K562 (cell line): ENCODE results near the gene IL1RAPL2. TPM values are rescaled to one million over a fixed set of nuclear protein-coding genes. Genes with fewer than 3 reads are reported as not detected.

Source experiments
- ATAC-seq: fragments of 200-7000 bp; cut with Tn5 transposase; 3 replicates; pipeline ENCODE4 v1.9.1; 2020; ENCODE audit warnings: moderate library complexity
- BruUV-seq: library from RNA; stranded (reverse); fragments of 400-500 nt; replicated peaks from 2 replicates; lab custom pipeline; 2021; lab: Mats Ljungman, UMichigan
- CTCF ChIA-PET: fragments of 300-600 bp; formaldehyde crosslinking; extraction: SDS; loops from one replicate; lab custom pipeline; 2021; ENCODE audit warnings: low intra/inter-chr PET ratio; lab: Yijun Ruan, JAX
- POLR2A ChIA-PET: fragments of 300-600, 350-650 bp; sonication (Branson Sonifier 250); formaldehyde crosslinking; extraction: SDS; loops from one replicate; lab custom pipeline; 2021; ENCODE audit warnings: antibody characterized with exemption, inconsistent platforms; lab: Yijun Ruan, JAX
- DNase-seq, 4 experiments: peaks; one replicate each; pipeline versions ENCODE4 v3.0.0 to v3.0.0-alpha.2; 2011 to 2018; ENCODE audit warnings: low spot score in 3 of 4, mixed read lengths in 3 of 4; ENCODE audit errors: extremely low read depth in 1 of 4
- FAIRE-seq: peaks from 2 replicates; lab custom pipeline; 2011; peaks lifted over from hg19 to GRCh38; lab: Jason Lieb, UNC
- H2AFZ ChIP-seq: 2 replicates; pipeline ENCODE4 v1.6.0; 2011; ENCODE audit warnings: low read depth, low read length, control low read depth, inconsistent platforms
- H3K27ac ChIP-seq: fragments of 200-600 bp; 3 replicates; pipeline ENCODE4 v1.8.0; 2011; ENCODE audit warnings: low read depth, mild to moderate bottlenecking, control low read depth, inconsistent platforms, low read length, moderate library complexity, mixed read lengths; ENCODE audit errors: extremely low read depth
- H3K27me3 ChIP-seq, 2 experiments: fragments of 300-600 bp in 1 of 2; 2 replicates in 1 of 2; 3 replicates in 1 of 2; pipeline versions ENCODE4 v1.6.0 to v1.8.0; 2011; ENCODE audit warnings: inconsistent platforms in 2 of 2, low read length in 2 of 2, mild to moderate bottlenecking in 1 of 2, mixed read lengths in 1 of 2, moderate library complexity in 1 of 2; ENCODE audit not compliant: control insufficient read depth in 2 of 2, insufficient read depth in 2 of 2
- H3K36me3 ChIP-seq: fragments of 300-600 bp; 3 replicates; pipeline ENCODE4 v1.8.0; 2011; ENCODE audit warnings: mild to moderate bottlenecking, low read length, inconsistent platforms; ENCODE audit not compliant: control insufficient read depth, insufficient read depth
- H3K4me1 ChIP-seq, 2 experiments: fragments of 200-600 bp in 1 of 2; replicated peaks in 1 of 2; 2 replicates in 1 of 2; 3 replicates in 1 of 2; pipeline versions ENCODE4 v1.5.1 to v1.8.0; 2011; ENCODE audit warnings: inconsistent platforms in 2 of 2, low read length in 2 of 2, mild to moderate bottlenecking in 1 of 2, mixed read lengths in 1 of 2, moderate library complexity in 1 of 2; ENCODE audit not compliant: control insufficient read depth in 2 of 2, insufficient read depth in 2 of 2
- H3K4me2 ChIP-seq: 2 replicates; pipeline ENCODE4 v1.6.1; 2011; ENCODE audit warnings: low read length, control low read depth, inconsistent platforms, mixed read lengths; ENCODE audit not compliant: insufficient read depth
- H3K4me3 ChIP-seq: fragments of 200-600 bp; sonication (generic), shearing (Covaris generic); 2 replicates; pipeline ENCODE4 v1.5.1; 2016; ENCODE audit warnings: control low read depth, inconsistent platforms
- H3K79me2 ChIP-seq: fragments of 200-600 bp; 3 replicates; pipeline ENCODE4 v1.8.0; 2011; ENCODE audit warnings: low read length, inconsistent platforms; ENCODE audit not compliant: control insufficient read depth, insufficient read depth
- H3K9ac ChIP-seq, 2 experiments: 2 replicates each; pipeline versions ENCODE4 v1.6.0 to v1.6.1; 2011; ENCODE audit warnings: low read depth in 2 of 2, low read length in 2 of 2, control low read depth in 1 of 2, inconsistent platforms in 1 of 2, mild to moderate bottlenecking in 1 of 2, mixed read lengths in 1 of 2; ENCODE audit not compliant: insufficient read depth in 1 of 2
- H3K9me1 ChIP-seq: one replicate; pipeline ENCODE4 v1.6.0; 2011; ENCODE audit warnings: inconsistent platforms, mild to moderate bottlenecking, low read length, moderate library complexity; ENCODE audit not compliant: control insufficient read depth, insufficient read depth
- H3K9me3 ChIP-seq: replicated peaks from 2 replicates; pipeline ENCODE4 v1.5.1; 2011; ENCODE audit warnings: low read depth, low read length, inconsistent platforms; ENCODE audit not compliant: control insufficient read depth, insufficient read depth
- H4K20me1 ChIP-seq: replicated peaks from 2 replicates; pipeline ENCODE4 v1.6.1; 2011; ENCODE audit warnings: low read length, inconsistent platforms, mixed read lengths; ENCODE audit not compliant: control insufficient read depth, insufficient read depth
- ARHGAP35 ChIP-seq: fragments of 450-650 bp; IDR thresholded peaks from 2 replicates; pipeline ENCODE4 v1.6.1; 2018; ENCODE audit not compliant: partially characterized antibody
- ASH1L ChIP-seq: fragments of 450-650 bp; IDR thresholded peaks from 2 replicates; pipeline ENCODE4 v1.6.1; 2018; ENCODE audit warnings: borderline replicate concordance, mild to moderate bottlenecking, low read depth; ENCODE audit not compliant: partially characterized antibody
- CBX1 ChIP-seq: sonication (generic); IDR thresholded peaks from 2 replicates; pipeline ENCODE4 v1.6.1; 2016; ENCODE audit warnings: antibody characterized with exemption, low read depth, mild to moderate bottlenecking
- PPARD ChIP-seq: fragments of 250-450 bp; sonication (Bioruptor Pico); IDR thresholded peaks from 2 replicates; pipeline ENCODE4 v1.8.0; 2022; ENCODE audit warnings: inconsistent platforms, mild to moderate bottlenecking, moderate library complexity
- WGBS: fragments of 100-300 bp; shearing (Covaris generic); methylation state at CpG from one replicate; pipeline ENCODE4 v1.1.6; 2016; ENCODE audit warnings: low coverage, mixed read lengths; ENCODE audit not compliant: insufficient coverage; ENCODE audit errors: missing lambda C conversion rate; 5-methylcytosine and 5-hydroxymethylcytosine counted together
- in situ Hi-C: fragments of 300-500 bp; cut with MboI; formaldehyde crosslinking; loops from 4 replicates; pipeline ENCODE4 v1.15.0; 2018; ENCODE audit warnings: inconsistent platforms, mixed read lengths
- intact Hi-C: fragments of 100-400 bp; cut with micrococcal nuclease; formaldehyde crosslinking; loops from 2 replicates; pipeline ENCODE4 v1.14.2; 2022
- polyA plus RNA-seq, 8 experiments: library from polyadenylated mRNA; depleted of rRNA in 4 of 8; stranded (reverse) in 5 of 8; unstranded in 3 of 8; fragments of >200 nt; fragmentation: Nextera tagmentation in 2 of 8; fragmentation: Illumina TruSeq in 1 of 8; extraction: Ambion mirVana in 2 of 8; extraction: Trizol in 1 of 8; gene quantifications; 2 replicates each; pipeline versions ENCODE4 v1.2.1 to v1.2.3, GENCODE V29; 2011 to 2014; ENCODE audit warnings: inconsistent platforms in 1 of 8, missing spikeins in 1 of 8
- total RNA-seq, 7 experiments: library from RNA; depleted of rRNA in 6 of 7; stranded (reverse); fragments of >200 nt in 6 of 7; fragmentation: Illumina TruSeq in 2 of 7; extraction: Trizol in 2 of 7; gene quantifications; 2 replicates each; pipeline versions ENCODE4 v1.2.1 to v1.2.3, GENCODE V29; 2011 to 2021; ENCODE audit warnings: low replicate concordance in 1 of 7
- TF ChIP-seq, protein P1 (sequence below): fragments of 250-450 bp; sonication (Bioruptor Pico); IDR thresholded peaks from 2 replicates; pipeline ENCODE4 v1.5.0; 2021
- TF ChIP-seq, protein P2 (sequence below): IDR thresholded peaks from 2 replicates; pipeline ENCODE4 v1.6.1; 2011; ENCODE audit not compliant: insufficient read length; ENCODE audit errors: extremely low read depth
- TF ChIP-seq, protein P3 (sequence below): fragments of 200-800 bp; sonication (Bioruptor generic); IDR thresholded peaks from 2 replicates; pipeline ENCODE4 v1.6.1; 2016; ENCODE audit warnings: missing genetic modification characterization, missing compliant biosample characterization
- TF ChIP-seq, protein P4 (sequence below): fragments of 250-450 bp; sonication (Bioruptor Pico); IDR thresholded peaks from 2 replicates; pipeline ENCODE4 v1.6.1; 2021; ENCODE audit warnings: mild to moderate bottlenecking

Gene IL1RAPL2
- total and polyA plus RNA-seq, 9 of the 15 experiments (the other 6 are each of a cell fraction or from before 2014, with no cell fraction given): not detected

DNA sequence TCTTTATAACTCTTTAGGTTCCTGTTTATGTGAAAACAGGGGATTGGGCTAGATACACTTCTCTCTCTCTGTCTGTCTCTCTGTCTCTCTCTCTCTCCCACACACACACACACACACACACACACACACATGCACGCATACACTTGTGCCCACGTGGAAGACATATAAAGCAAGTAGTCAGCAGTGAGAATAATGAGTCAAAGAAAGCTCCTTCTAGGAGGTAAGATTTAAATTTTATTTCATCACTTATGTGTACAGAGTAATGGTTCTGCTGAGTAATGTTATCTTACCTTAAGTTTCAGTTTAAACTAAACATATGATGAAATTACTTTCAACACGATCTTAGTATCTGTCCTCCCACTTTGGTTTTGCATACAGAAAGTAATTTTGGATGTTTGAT, 897.5 kb downstream of the IL1RAPL2 start:
- no TSS peak for BruUV-seq
- WGBS: 7% methylated on average over 3 of the region's 3 CpGs
- no peak overlapping the region for H3K4me2 ChIP-seq
- CTCF ChIA-PET: no interaction called here
- no peak overlapping the region for H3K4me3 ChIP-seq
- H4K20me1 ChIP-seq: no peaks in the 10 kb centered on the region
- DNase-seq: no peak
- no peaks in the 10 kb centered on the region for H3K9me3 ChIP-seq
- no peak for FAIRE-seq
- ATAC-seq: no peak
- POLR2A ChIA-PET: no interaction called here
- no peaks in the 10 kb centered on the region for H3K36me3 ChIP-seq
- H2AFZ ChIP-seq: no peak overlapping the region
- no peaks in the 10 kb centered on the region for H3K9me1 ChIP-seq
- in situ Hi-C loops: no loop called here
- intact Hi-C loops: no loop called here
- H3K27ac ChIP-seq: no peak overlapping the region
- no peaks in the 10 kb centered on the region for H3K4me1 ChIP-seq
- no peak overlapping the region for H3K9ac ChIP-seq
- TF ChIP-seq, protein P1, sequence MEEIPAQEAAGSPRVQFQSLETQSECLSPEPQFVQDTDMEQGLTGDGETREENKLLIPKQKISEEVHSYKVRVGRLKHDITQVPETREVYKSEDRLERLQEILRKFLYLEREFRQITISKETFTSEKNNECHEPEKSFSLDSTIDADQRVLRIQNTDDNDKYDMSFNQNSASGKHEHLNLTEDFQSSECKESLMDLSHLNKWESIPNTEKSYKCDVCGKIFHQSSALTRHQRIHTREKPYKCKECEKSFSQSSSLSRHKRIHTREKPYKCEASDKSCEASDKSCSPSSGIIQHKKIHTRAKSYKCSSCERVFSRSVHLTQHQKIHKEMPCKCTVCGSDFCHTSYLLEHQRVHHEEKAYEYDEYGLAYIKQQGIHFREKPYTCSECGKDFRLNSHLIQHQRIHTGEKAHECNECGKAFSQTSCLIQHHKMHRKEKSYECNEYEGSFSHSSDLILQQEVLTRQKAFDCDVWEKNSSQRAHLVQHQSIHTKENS (CRISPR knock-in tag): no peak
- TF ChIP-seq ASH1L (no peak), CBX1 (no peak), ARHGAP35 (no peak), PPARD (no peak)
- TF ChIP-seq, protein P2, sequence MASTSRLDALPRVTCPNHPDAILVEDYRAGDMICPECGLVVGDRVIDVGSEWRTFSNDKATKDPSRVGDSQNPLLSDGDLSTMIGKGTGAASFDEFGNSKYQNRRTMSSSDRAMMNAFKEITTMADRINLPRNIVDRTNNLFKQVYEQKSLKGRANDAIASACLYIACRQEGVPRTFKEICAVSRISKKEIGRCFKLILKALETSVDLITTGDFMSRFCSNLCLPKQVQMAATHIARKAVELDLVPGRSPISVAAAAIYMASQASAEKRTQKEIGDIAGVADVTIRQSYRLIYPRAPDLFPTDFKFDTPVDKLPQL: no peak
- TF ChIP-seq, protein P3, sequence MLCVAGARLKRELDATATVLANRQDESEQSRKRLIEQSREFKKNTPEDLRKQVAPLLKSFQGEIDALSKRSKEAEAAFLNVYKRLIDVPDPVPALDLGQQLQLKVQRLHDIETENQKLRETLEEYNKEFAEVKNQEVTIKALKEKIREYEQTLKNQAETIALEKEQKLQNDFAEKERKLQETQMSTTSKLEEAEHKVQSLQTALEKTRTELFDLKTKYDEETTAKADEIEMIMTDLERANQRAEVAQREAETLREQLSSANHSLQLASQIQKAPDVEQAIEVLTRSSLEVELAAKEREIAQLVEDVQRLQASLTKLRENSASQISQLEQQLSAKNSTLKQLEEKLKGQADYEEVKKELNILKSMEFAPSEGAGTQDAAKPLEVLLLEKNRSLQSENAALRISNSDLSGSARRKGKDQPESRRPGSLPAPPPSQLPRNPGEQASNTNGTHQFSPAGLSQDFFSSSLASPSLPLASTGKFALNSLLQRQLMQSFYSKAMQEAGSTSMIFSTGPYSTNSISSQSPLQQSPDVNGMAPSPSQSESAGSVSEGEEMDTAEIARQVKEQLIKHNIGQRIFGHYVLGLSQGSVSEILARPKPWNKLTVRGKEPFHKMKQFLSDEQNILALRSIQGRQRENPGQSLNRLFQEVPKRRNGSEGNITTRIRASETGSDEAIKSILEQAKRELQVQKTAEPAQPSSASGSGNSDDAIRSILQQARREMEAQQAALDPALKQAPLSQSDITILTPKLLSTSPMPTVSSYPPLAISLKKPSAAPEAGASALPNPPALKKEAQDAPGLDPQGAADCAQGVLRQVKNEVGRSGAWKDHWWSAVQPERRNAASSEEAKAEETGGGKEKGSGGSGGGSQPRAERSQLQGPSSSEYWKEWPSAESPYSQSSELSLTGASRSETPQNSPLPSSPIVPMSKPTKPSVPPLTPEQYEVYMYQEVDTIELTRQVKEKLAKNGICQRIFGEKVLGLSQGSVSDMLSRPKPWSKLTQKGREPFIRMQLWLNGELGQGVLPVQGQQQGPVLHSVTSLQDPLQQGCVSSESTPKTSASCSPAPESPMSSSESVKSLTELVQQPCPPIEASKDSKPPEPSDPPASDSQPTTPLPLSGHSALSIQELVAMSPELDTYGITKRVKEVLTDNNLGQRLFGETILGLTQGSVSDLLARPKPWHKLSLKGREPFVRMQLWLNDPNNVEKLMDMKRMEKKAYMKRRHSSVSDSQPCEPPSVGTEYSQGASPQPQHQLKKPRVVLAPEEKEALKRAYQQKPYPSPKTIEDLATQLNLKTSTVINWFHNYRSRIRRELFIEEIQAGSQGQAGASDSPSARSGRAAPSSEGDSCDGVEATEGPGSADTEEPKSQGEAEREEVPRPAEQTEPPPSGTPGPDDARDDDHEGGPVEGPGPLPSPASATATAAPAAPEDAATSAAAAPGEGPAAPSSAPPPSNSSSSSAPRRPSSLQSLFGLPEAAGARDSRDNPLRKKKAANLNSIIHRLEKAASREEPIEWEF (CRISPR knock-in tag): no peak
- TF ChIP-seq, protein P4, sequence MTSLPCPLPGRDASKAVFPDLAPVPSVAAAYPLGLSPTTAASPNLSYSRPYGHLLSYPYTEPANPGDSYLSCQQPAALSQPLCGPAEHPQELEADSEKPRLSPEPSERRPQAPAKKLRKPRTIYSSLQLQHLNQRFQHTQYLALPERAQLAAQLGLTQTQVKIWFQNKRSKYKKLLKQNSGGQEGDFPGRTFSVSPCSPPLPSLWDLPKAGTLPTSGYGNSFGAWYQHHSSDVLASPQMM (CRISPR knock-in tag): no peak
- no peaks in the 10 kb centered on the region for H3K27me3 ChIP-seq
- no peaks in the 10 kb centered on the region for H3K79me2 ChIP-seq
